Colon (tissue), 2 donors: ENCODE measurements around the gene ASL.
"Not testable (repeated sequence)": the region's sequence is repeated elsewhere in the genome, so short reads cannot be mapped to it uniquely, and the experiment has no call there.

ENCODE experiments used
- FAIRE-seq: peaks from 2 replicates; lab custom pipeline; 2012; peaks lifted over from hg19 to GRCh38; lab: Jason Lieb, UNC
- donor health status: control.
- donor health status: control.

ASL gene

DNA sequence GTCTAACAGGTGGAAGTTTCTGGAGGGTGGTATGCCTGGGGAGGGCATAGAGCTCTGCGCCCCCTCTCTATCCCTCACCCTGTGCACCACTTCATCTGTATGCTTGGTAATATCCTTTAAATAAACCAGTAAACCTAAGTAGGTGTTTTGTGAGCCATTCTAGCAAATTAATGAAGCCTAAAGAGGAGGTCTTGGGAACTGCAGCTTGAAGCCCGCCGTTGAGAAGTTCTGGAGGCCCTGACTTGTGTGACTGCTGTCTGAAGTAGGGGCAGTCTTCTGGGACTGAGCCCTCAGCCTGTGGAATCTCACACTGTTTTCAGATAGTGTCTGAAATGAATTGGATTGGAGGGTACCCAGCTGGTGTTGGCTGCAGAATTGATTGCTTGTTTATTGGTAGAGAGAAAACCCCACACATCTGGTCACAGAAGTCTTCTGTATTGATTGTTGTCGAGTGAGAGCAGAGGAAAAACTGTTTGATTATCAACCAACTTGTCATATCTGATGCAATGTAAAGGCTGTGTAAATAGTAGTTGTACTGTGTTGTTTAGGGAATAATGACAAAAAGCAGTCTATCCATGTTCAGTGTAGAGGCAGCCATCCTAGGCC, 43.7 kb downstream of the ASL start:
- no peak for FAIRE-seq

- no peak for FAIRE-seq
These were observed 47.5 kb downstream of the ASL start for GRCh38 chr7:66123175-66123528.

GRCh38 chr7:66124569-66124861, 48.9 kb downstream of the ASL start:
- FAIRE-seq, result not testable (repeated sequence)

GRCh38 chr7:66125052-66125694, 49.6 kb downstream of the ASL start:
- no peak for FAIRE-seq

DNA sequence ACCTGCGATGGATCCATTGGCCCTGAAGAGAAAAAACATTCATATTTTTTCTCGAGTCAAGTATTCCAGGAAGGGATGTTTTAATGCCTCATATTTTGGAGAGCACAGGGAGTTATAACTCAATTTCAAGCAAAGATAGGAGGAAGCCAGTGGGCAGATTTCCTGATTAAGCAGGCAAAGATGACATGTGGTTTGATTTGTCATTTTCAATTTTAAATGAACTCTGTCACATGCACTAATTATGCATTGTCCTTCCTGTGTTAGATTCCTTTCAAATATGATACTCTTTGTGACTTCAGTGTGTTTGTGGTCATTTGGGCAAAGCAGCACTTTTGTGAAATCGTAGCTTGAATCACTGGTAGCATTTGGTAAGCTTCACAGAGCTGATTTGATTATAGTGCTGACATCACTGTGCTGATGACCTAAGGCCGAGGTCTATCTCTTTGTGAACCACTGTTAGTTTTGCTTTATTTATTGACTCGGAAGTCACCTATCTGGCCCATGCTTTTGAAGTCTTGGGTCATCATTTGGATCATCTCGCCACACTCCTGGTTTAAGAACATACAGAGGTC, 50.2 kb downstream of the ASL start:
- not testable (repeated sequence) for FAIRE-seq

GRCh38 chr7:66127172-66127571, 51.6 kb downstream of the ASL start:
- not testable (repeated sequence) for FAIRE-seq

GRCh38 chr7:66138994-66139752, 63.6 kb downstream of the ASL start:
- no peak for FAIRE-seq

GRCh38 chr7:66140924-66141323, 65.3 kb downstream of the ASL start:
- no peak for FAIRE-seq

- no peak for FAIRE-seq
These were observed 66.7 kb downstream of the ASL start for GRCh38 chr7:66142334-66142733.

DNA sequence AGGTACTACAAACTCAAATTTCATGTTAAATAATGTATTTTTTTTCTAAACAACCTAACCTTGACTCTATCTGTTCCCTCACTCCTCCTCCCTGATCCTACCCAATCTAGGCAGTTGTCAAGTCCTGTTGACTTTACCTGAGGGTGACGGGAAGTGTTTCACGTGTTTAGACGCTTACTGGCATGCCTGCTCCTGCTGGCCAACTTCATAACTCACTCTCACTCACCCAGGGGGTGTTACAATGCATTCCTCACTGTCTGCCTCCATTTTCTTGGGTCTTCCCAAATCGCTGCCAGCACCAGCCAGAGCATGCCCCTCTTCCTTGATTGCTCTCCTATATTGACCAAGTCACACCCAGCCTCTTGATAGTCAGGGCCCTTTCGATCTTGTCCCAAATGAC, 67.4 kb downstream of the ASL start:
- FAIRE-seq, result no peak
